ENCODE results near the gene CSNK1A1.

DNA sequence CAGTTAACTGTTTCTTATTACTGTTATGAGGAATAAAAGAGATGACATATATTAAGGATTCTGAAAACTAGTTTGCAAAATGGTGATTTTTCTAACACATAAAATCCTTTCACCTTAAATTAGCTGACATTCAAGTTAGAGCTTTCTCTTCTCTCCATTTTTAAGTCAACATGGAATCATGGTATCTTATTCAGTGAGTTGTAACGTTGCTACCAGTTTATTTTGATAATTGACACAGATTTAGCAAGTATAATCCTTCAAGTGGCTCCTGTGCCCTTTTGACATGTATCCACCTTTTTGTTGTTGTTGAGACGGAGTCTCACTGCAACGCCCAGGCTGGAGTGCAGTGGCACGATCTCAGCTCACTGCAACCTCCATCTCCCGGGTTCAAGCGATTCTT lies 58.5 kb downstream of the CSNK1A1 start:
- TF ChIP-seq TAF1 (IDR thresholded peaks at IDR 0.05; ENCODE audit: borderline replicate concordance, low read depth, low read length) (no peak), CTCF (IDR thresholded peaks at IDR 0.05) (no peak), RCOR1 (IDR thresholded peaks at IDR 0.05; ENCODE audit: low read length) (no peak), SIN3A (IDR thresholded peaks at IDR 0.05; ENCODE audit: borderline replicate concordance, low read depth, low read length) (no peak), JUND (IDR thresholded peaks at IDR 0.05) (no peak), TCF12 (IDR thresholded peaks at IDR 0.05) (no peak), NRF1 (IDR thresholded peaks at IDR 0.05; ENCODE audit: low read depth, low read length) (no peak), MXI1 (IDR thresholded peaks at IDR 0.05; ENCODE audit: low read depth, low read length) (no peak), FOXM1 (IDR thresholded peaks at IDR 0.05; ENCODE audit: low read depth) (no peak), EP300 (IDR thresholded peaks at IDR 0.05; ENCODE audit: borderline replicate concordance in 1 of 2, low read depth in 1 of 2, low read length in 1 of 2) (no peak), USF2 (IDR thresholded peaks at IDR 0.05; ENCODE audit: borderline replicate concordance, low read depth, low read length) (no peak), POLR2AphosphoS5 (IDR thresholded peaks at IDR 0.05; ENCODE audit: low read depth, low read length) (no peak), TEAD4 (IDR thresholded peaks at IDR 0.05; ENCODE audit: borderline replicate concordance, insufficient read depth) (no peak)
- TF ChIP-seq, protein P1, sequence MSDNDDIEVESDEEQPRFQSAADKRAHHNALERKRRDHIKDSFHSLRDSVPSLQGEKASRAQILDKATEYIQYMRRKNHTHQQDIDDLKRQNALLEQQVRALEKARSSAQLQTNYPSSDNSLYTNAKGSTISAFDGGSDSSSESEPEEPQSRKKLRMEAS (IDR thresholded peaks at IDR 0.05; ENCODE audit: low read depth): no peak

All from SK-N-SH (cell line).